HG03108 (cell line): ENCODE results near the gene VOPP1.
"Not testable (repeated sequence)": the region's sequence is repeated elsewhere in the genome, so short reads cannot be mapped to it uniquely, and the experiment has no call there.

Source experiments
- ATAC-seq: cut with Tn5 transposase; IDR thresholded peaks from one replicate; pipeline ENCODE4 v1.9.1; 2021; ENCODE audit warnings: moderate library complexity; ENCODE audit not compliant: unreplicated experiment

Gene VOPP1

DNA sequence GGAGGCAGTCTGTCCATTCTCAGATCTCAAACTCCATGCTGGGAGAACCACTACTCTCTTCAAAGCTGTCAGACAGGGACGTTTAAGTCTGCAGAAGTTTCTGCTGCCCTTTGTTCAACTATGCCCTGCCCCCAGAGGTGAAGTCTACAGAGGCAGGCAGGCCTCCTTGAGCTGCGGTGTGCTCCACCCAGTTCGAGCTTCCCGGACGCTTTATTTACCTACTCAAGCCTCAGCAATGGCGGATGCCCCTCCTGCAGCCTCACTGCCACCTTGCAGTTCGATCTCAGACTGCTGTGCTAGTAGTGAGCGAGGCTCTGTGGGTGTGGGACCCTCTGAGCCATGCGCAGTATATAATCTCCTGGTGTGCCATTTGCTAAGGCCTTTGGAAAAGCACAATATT lies 10.4 kb upstream of the VOPP1 start:
- ATAC-seq: not testable (repeated sequence)

DNA sequence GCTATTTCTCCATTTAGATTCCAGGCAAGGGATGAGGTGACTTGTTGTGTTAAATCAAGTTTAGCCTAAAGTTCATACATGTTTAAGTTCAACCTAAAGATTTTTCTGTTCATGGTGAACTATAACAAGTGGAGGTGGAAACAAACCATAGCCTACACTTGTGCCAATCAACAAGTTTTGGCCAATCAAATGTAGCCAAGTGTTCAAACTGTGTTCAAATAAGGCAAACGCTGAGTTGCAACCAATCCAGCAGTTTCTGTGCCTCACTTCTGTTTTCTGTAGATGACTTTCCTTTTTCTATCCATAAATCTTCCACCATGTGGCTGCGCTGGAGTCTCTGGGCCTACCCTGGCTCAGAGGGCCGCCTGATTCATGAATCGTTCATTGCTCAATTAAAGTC lies 4.5 kb upstream of the VOPP1 start:
- ATAC-seq: no peak

DNA sequence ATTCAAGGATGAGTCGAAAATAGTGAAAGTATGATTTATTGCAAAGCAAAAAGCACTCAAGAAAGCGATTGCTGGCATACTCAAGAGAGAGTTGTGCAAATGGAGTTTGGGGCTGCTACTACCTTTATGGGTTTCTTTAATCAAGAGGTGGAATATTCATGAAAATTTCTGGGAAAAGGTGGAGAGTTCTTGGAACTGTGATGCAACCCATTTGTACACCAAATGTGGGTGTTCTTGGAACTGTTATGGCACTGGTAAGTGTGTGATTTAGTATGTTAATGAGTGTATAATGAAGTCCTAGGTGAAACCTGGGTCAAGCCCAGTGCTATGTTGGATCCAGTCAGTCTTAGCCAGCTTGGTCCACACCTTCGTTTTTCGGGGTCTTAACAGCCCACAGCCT lies 3.4 kb upstream of the VOPP1 start:
- no peak for ATAC-seq

DNA sequence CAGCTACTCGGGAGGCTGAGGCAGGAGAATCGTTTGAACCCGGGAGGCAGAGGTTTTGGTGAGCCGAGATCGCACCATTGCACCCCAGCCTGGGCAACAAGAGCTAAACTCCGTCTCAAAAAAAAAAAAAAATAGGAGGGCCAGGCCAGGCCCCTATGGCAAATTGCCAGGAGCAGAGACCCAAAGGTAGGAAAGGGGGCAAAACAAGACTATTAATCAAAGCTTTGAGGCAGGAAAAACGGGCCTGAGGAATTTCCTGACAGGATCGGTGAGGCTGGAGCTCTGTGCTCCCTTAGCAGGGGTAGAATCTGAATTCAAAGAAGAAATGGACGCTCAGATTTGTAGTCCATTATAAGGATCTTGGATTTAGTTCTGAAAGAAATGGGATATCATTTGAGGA lies 2.8 kb upstream of the VOPP1 start:
- ATAC-seq: no peak

DNA sequence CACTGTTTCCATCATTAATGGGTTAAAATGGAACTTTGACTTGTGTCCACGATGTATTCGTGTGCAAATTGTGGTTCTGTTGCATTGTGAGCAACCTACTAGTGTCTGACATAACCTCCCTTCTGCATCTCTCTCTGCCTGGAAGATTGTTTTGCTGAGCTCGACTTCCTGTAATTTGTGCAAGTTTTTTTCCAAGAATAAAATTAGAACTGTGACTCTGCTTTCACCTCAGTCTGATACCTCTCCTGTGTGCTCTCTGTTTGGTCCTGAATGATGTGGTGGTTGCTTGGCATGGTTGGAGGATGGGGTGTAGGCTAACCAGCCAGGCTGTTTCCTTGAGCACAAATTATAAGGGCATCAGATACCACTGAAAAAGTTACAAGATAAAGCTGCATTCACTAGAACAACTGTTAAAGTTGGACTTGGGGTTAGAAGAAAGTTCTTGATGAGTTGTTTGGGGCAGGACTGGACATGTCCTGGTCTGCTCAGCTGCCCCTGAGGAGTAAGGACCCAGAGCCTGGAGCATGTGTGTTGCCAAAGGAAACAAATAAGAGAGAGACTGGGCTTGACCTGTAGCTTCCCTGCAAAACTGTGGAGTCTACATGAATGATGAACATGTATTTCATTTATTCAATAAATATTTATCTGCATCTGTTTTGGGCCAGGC lies 1.9 kb upstream of the VOPP1 start:
- ATAC-seq: no peak

DNA sequence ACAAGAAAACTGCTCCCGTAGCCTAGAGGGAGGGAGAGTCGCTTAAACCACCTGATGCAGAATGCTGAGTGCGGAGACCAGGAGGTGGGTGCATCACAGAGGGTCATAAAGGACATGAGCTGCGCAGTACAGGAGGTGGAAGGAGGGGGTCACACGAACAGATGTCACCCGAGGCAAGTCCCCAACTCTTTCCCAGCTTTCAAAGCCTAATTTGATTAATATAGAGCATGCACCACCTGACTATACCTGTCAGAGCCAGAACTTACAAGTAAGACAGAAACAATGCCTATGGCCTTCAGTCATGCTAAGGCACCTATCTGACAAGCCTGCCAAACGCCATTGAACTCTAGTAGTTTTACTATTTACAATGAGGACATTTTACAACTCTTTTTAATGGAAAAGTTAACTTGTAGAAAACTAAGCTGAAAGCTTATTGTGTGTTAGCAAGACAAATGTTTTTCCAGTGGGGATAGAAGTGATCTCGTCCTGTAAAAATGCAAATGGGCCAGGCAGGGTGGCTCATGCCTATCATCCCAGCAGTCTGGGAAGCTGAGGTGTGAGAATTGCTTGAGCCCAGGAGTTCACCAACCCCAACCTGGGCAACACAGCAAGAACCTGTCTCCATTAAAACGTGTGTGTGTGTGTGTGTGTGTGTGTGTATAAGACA lies 1.1 kb upstream of the VOPP1 start:
- no peak for ATAC-seq

DNA sequence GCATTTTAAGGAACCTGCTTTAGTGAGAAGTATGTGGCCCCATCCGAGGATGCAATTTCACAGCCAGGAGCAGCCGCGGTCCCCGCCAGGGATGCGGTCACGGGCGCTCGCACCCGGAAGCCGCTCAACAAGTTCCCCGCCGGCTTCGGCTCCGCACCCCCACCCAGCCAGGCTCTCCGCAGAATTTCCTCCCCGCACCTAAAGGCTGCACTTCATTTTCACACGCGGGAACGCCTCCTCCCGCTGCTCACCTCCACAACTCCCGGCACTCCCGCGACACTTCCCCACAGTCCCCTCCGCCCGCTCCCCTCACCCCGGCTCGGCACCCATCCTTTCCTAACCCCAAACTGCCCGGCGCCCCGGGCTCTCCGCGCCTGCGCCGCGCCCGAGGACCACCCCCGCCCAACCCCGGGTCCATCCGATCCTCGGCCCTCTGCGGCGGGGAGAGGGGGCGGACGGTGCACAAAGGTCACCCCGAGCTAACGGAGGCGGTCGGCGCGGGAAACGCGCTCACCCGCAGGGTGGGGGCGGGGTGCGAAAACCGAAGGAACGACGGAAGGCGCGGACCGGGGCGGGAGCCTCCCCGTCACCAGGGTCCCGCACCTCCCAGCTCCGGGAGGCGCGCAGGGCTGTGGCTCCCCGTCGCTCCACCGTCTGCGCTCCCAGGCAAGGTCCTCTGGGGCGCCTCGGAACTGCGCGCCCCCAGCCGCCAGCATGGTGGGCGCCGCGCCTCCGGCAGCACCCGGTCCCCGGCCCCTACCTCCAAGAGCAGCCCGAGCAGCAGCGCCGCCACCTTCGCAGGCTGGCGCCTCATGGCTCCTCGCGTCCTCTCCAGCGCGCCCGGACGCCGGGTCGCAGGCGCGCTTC lies 558 bp downstream of the VOPP1 start:
- peak; percentile 5 for ATAC-seq

DNA sequence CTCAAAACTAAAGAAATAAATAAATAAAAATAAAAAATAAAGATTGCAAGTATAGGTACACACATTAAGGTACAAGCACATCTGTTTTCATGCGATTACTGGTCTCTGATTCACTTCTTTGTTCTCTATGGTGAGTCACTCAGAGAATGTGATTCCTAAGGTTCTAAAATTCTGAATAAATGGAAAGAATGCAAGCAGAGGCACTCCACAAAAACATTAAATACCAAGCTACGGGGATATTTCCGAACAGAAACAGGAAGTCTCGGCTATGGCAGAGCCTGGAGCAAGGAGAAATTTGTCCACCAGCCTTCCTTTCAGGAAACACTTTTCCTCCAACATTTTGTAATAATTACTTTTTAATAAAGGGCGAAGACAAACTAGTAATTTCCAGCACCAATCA lies 1.4 kb downstream of the VOPP1 start:
- no peak for ATAC-seq

DNA sequence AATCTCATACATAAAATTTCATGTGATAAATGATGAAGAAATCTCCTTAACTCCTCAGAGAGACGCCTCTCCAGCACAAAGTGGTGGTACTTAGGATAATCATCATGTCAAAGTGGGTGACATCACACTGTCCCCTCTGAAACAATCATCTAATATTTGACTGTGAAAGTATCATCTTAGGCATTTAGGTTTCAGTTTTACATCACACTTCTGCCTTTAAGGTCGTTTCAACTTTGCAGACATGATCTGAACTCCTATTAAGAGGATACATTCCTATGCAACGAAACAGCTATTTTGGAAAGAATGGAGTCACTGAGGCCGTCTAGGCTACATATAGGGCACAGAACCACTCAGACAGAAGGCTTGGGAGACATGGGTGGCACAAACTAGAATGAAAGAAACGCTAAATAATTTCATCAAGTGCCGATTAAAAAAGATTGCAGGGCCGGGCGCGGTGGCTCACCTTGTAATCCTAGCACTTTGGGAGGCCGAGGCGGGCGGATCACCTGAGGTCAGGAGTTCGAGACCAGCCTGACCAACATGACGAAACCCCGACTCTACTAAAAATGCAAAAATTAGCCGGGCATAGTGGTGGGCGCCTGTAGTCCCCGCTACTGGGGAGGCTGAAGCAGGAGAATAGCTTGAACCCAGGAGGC lies 2.0 kb downstream of the VOPP1 start:
- ATAC-seq: peak; percentile 29

DNA sequence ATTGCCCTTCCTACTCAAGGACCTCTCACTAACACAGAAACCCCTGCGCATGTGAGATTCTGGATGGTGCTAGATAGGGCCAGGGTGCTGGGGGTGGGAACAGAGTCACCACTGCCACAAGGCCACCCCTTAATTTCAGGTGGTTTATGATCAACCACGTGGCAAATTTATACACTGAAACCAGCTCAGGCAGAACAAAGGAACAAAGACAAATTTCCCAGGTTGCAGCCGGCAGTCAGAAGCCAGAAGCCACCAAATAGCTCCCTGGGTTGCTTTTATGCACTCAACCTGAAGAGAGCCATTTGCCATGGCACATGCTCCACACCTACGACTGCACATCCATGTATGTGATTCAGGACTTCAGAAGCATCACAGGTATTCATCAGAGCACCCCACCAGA lies 2.5 kb downstream of the VOPP1 start:
- peak; percentile 28 for ATAC-seq

DNA sequence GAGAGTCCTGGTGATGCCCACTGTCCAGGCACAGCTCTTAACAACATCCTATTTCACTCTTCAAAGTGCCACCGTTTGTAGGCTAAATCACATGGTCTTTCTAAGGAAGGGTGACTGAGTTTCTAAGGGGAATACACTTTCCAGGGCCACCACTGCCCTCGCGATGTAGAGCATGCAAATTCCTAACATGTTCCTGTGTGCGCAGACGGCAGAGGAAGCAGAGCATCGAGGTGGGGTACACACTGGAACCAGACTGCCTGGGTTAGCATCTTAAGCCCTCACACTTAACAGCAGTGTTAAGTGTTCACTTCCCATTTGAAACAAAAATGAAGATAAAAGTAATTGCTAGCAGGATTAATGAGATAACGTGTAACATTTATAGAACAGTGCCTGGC lies 3.0 kb downstream of the VOPP1 start:
- ATAC-seq: no peak

DNA sequence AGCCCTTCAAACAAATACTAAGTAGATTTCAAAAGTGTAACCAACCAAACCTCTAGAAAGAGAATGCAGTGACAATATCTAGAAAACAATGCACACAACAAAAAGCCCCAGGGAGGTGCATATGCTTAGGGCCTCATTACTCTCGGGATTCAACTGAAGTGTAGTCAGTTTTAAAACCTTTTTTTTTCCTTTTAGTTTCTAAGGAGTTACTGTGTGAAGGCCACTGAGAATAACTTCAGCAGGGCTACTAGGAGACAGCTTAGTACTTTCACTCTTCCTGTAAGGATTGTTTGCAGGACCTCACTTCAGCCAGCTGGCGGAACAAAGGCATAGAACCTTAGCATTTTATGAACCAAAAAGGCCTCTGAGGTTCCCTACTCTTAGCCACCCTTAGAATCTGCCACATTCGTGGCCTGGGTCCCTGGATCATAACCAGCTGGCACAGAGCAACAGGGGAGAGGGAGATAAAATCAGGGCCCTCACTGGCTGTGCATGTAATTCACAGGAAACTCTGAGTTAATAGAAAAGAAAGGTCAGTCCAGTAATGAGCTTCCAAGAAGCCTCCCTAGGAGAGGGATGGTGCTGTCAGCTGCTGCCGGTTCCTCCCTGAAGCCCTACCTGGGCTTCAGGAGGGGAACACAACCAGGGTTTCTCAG lies 3.6 kb downstream of the VOPP1 start:
- ATAC-seq: no peak

DNA sequence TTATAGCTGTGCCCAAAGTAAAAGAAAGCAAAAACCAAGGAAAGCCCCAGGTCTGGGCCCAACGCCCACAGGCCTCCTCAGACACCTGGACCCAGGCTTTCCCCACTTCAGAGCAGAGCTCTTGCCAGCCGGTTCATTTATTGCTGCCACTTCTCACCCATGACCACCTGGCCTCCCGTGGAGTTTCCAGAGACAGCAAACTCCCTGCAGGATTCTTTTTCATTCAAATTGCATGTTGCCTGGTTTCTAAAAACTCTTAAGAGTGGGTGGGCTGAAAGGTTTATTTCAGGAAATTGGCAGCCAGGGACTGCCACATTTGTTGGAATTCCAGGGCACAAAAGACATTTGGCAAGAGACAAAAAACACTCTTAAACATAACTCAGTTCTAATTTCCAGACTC lies 4.7 kb downstream of the VOPP1 start:
- no peak for ATAC-seq

DNA sequence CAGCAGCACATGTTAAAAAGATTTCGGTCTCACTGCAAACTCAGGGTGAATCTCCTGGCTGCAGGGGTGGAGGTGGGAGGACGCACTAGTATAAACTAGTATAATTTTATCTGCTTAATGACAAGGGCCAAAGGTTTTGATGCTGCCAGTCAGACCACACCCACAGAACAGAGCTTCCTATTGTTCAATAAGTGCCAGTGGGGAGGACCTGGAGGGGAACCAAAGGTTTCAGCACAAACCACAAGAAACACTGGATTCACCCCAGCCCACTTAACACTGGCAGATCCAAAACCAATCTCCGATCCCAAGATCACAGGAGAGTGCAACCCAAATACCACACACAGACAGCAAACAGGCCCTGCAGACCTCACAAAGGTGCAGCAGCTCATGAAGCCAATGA lies 6.6 kb downstream of the VOPP1 start:
- ATAC-seq: no peak

DNA sequence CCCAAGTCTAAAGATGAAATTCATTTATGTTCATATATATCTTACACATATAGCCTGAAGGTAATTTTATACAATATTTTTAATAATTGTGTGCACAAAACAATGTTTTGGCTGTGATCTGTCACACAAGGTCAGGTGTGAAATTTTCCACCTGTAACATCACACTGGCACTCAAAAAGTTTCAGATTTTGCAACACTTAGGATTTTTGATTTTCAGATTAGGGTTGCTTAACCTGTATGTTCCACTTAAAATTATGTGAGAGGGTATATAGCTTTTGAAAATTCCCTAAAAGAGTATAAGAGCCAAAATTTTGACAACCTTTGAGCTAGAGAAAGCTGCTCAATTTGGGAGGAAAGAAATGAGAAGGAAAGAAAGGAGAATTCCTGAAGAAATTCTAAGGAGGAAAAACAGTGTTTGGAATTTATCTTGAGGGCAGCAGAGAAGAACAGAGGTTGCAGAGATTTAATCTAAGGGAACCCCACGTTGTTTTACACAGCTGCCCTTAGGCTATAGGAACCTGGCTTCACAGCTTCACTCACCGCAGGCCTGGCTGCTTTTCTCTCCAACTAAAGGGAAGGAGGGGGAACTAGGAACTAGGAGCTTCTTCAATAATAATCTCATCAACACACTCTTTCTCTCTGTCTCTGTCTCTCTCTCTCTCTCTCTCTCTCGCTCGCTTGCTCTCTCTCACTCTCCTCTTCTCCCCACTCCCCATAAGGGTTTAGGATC lies 8.5 kb downstream of the VOPP1 start:
- no peak for ATAC-seq

DNA sequence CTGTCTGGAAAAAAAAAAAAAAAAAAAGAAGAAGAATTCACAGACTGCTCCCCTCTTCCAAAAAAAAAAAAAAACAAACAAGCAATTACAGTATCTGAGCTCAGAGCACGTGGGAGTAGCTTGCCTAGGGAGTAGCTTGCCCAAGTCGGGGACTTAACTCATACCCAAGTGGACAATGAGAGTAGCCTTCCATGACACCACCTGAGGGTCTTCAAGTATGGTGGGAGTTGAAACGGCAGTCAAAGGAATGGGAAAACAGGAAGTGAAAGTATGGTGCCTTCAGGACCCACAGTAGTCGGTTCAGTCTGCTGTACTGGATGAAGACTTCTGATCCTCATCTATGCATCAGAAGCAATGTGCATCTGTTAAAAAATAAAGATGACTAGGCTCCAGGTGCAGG lies 10.6 kb downstream of the VOPP1 start:
- ATAC-seq: no peak

DNA sequence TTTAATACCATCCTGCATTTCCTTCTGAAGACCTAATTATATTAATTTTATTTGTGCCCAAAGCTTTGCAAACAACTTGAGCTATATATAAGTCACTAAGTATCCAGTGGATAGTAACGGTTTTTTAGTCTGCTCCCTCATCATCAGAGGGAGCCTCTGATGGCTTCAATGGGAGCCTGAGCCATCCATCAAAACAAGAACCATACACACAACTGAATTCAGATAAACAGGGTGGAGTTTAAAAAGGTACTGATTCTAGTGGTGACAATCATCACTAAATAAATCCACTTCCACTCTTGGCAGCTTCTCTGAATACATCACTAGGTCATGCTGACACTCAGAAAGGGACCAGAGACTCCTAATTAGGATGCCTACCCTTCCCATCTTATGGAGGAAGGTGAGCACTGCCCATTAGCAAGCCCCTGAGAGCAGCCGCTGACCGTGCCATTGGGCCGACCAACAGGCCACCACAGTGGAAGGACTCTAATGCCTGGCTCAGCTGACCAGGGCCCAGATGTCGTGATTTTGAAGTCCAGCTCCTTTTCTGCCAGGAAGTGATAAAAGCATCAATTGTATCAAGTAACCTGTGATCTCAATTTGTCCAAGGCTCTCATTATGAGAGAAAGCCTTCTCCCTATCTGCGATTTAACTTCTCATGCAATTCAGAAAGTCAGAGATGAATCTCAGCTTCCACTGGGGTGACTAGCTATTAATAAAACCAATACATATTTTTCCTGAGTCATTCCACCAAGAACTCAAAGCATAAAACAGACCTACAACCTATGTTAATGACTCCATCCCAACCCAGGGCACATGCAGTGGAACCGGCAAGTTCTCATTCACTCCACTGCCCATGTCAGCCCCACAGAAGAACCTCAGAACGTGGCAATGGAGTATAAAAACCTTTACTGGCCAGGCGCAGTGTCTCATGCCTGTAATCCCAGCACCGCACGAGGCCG lies 13.1 kb downstream of the VOPP1 start:
- ATAC-seq: no peak

DNA sequence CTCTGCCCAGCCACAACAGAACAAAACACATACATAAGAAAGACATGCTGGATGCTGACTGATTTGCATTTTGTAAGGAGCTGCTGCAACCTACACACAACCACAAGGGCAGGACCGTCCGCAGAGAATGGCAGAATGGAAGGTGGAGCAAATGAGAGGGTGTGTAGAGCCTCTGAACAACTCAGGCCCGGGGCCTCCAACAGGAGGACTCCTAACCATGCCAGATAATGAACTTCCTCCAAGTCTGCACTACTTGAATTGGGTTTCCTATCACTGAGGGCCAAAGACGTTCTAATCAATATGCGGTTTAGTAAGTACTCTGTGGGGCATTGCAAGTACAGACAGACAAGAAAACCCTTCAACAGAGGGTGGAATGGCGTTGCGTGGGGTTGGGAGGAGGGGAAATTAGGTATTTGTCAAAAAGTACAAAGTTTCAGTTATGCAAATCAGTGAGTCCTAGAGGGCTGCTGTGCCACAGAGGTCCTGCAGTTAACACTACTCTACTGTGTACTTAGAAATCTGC lies 14.6 kb downstream of the VOPP1 start:
- ATAC-seq: peak; percentile 66

DNA sequence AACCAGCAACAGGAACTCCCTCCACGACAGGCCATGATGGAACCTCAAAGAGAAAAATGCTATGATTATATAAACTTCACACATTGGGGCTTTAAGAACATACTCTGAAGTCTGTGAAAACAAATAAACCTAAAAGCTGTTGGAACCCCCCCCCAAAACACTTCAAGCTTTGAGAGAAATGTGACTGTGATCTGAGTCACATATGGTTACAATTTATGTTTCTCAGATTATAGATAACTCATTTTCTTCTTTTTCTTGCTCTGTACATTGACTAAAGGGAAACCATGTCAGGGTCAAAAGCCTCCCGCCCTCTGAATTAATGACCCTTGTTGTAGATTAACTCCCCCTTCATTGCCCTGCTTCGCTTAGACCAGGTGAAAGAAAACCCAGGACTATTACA lies 15.8 kb downstream of the VOPP1 start:
- no peak for ATAC-seq
